K562 (cell line): ENCODE measurements around the gene DLK2.

Experiments
- CHD2 ChIP-seq: IDR thresholded peaks from 2 replicates; pipeline ENCODE4 v1.6.1; 2011; ENCODE audit warnings: low read depth, low read length
- CREB3L1 ChIP-seq: fragments of 450-650 bp; IDR thresholded peaks from 2 replicates; pipeline ENCODE4 v1.6.1; 2014; ENCODE audit warnings: low read depth, mild to moderate bottlenecking, moderate library complexity, borderline replicate concordance
- FOXA1 ChIP-seq: fragments of 450-650 bp; IDR thresholded peaks from 2 replicates; pipeline ENCODE4 v1.6.1; 2016; ENCODE audit warnings: mild to moderate bottlenecking, borderline replicate concordance
- GABPB1 ChIP-seq: sonication (generic); formaldehyde crosslinking; IDR thresholded peaks from 2 replicates; pipeline ENCODE4 v1.8.0; 2022; ENCODE audit warnings: mild to moderate bottlenecking, missing genetic modification reagents
- JUND ChIP-seq, 2 experiments: IDR thresholded peaks; 2 replicates in 1 of 2; 3 replicates in 1 of 2; pipeline ENCODE4 v1.6.1; 2011; ENCODE audit warnings: borderline replicate concordance in 2 of 2, low read depth in 2 of 2, low read length in 2 of 2, improper control_type of control experiment in 1 of 2, missing biosample characterization in 1 of 2, missing genetic modification characterization in 1 of 2, missing genetic modification reagents in 1 of 2
- LARP7 ChIP-seq: fragments of 450-650 bp; IDR thresholded peaks from 2 replicates; pipeline ENCODE4 v1.6.1; 2016
- NR3C1 ChIP-seq: sonication (generic); formaldehyde crosslinking; IDR thresholded peaks from 2 replicates; pipeline ENCODE4 v1.8.1; 2022; ENCODE audit warnings: missing genetic modification reagents
- POLR2AphosphoS5 ChIP-seq: IDR thresholded peaks from 2 replicates; pipeline ENCODE4 v1.6.1; 2011; ENCODE audit warnings: mild to moderate bottlenecking, low read depth, low read length, moderate library complexity; ENCODE audit not compliant: control insufficient read depth, insufficient read depth
- PRDM10 ChIP-seq: fragments of 450-650 bp; IDR thresholded peaks from 2 replicates; pipeline ENCODE4 v1.6.1; 2018; ENCODE audit not compliant: partially characterized antibody
- PTBP1 ChIP-seq: fragments of 200-400 bp; formaldehyde crosslinking; IDR thresholded peaks from 2 replicates; pipeline ENCODE4 v1.6.1; 2017; ENCODE audit warnings: low read depth, low read length
- RAD21 ChIP-seq, 2 experiments: fragments of 250-450 bp in 1 of 2; fragments of 450-650 bp in 1 of 2; sonication (Bioruptor Pico) in 1 of 2; formaldehyde crosslinking in 1 of 2; IDR thresholded peaks in 1 of 2; conservative IDR thresholded peaks in 1 of 2; 2 replicates each; pipeline versions ENCODE4 v1.4.0 to v1.8.0; 2020 to 2022; ENCODE audit warnings: mild to moderate bottlenecking in 2 of 2, moderate library complexity in 1 of 2
- SRSF7 ChIP-seq: fragments of 200-400 bp; formaldehyde crosslinking; optimal IDR thresholded peaks from 2 replicates; pipeline ENCODE3; 2017; ENCODE audit warnings: mild to moderate bottlenecking, low read depth, low read length
- TAF1 ChIP-seq: IDR thresholded peaks from 2 replicates; pipeline ENCODE4 v1.6.1; 2011; ENCODE audit warnings: mild to moderate bottlenecking, low read length, moderate library complexity; ENCODE audit not compliant: insufficient read depth, control insufficient read depth, severe bottlenecking; ENCODE audit errors: extremely low read depth
- ZNF175 ChIP-seq: fragments of 200-800 bp; sonication (Bioruptor generic); IDR thresholded peaks from 2 replicates; pipeline ENCODE4 v1.6.1; 2016; ENCODE audit warnings: low read depth, mild to moderate bottlenecking, missing genetic modification characterization, missing compliant biosample characterization

GRCh38 chr6:43421831-43422230 is 33.5 kb downstream of the DLK2 start:
- TF ChIP-seq SRSF7 (no peak), CREB3L1 (no peak), ZNF175 (CRISPR knock-in tag) (no peak), JUND (IDR thresholded peaks at IDR 0.05; ENCODE audit: borderline replicate concordance, low read depth, low read length) (no peak), JUND (tag; IDR thresholded peaks at IDR 0.05; ENCODE audit: borderline replicate concordance, low read depth, low read length) (no peak), GABPB1 (no peak), LARP7 (no peak), POLR2AphosphoS5 (no peak), CHD2 (no peak), PRDM10 (no peak), NR3C1 (CRISPR knock-in tag) (no peak), FOXA1 (no peak), RAD21 (CRISPR knock-in tag; conservative IDR thresholded peaks at IDR 0.05 in 1 of 2, IDR thresholded peaks at IDR 0.05 in 1 of 2) (no peak), TAF1 (no peak), PTBP1 (no peak)
